Upper lobe of left lung (tissue), 4 donors: ENCODE results near the gene CRYBG2.

Experiments
- CTCF ChIP-seq, 6 experiments: fragments of 450-650 bp in 4 of 6; fragments of 200-600 bp in 2 of 6; sonication (generic) in 2 of 6; IDR thresholded peaks; one replicate each; pipeline ENCODE4 v1.5.1; 2016 to 2019; ENCODE audit warnings: antibody characterized with exemption in 6 of 6
- EP300 ChIP-seq, 4 donors: sonication (generic); formaldehyde crosslinking; IDR thresholded peaks; one replicate each; pipeline ENCODE4 v1.5.1; 2017; ENCODE audit warnings: antibody characterized with exemption in 4 of 4, control low read depth in 2 of 4

GRCh38 chr1:26384076-26384475 is 30.1 kb upstream of the CRYBG2 start:
- TF ChIP-seq CTCF (IDR thresholded peaks at IDR 0.05) (no peak), EP300 (IDR thresholded peaks at IDR 0.05) (no peak)
